ENCODE results near the gene ITPKB.

GRCh38 chr1:226619031-226619430 lies 120.1 kb downstream of the ITPKB start:
- no peak for TF ChIP-seq POLR2A (IDR thresholded peaks at IDR 0.05)
- no peak for TF ChIP-seq CTCF (IDR thresholded peaks at IDR 0.05)

Data from heart left ventricle (tissue), 13 donors.